Osteocyte (in vitro differentiated cells): Measurements from ENCODE around the gene MLH3. TPM values are rescaled to one million over a fixed set of nuclear protein-coding genes. Genes with fewer than 3 reads are reported as not detected.

Experiments
- DNase-seq: peaks from one replicate; pipeline ENCODE4 v3.0.0; 2021; ENCODE audit warnings: mixed read lengths; ENCODE audit not compliant: unreplicated experiment; ENCODE audit errors: extremely low spot score
- H3K27ac Mint-ChIP-seq: one replicate; pipeline ENCODE4 v1.8.0; 2021; ENCODE audit warnings: mild to moderate bottlenecking, mixed read lengths; ENCODE audit not compliant: unreplicated experiment
- H3K27me3 Mint-ChIP-seq: one replicate; pipeline ENCODE4 v1.8.0; 2021; ENCODE audit warnings: mixed read lengths; ENCODE audit not compliant: unreplicated experiment
- H3K36me3 Mint-ChIP-seq: one replicate; pipeline ENCODE4 v1.8.0; 2021; ENCODE audit warnings: mixed read lengths; ENCODE audit not compliant: unreplicated experiment
- H3K4me1 Mint-ChIP-seq: one replicate; pipeline ENCODE4 v1.8.0; 2021; ENCODE audit warnings: mixed read lengths; ENCODE audit not compliant: unreplicated experiment
- H3K4me3 Mint-ChIP-seq: one replicate; pipeline ENCODE4 v1.8.0; 2021; ENCODE audit warnings: mild to moderate bottlenecking, moderate library complexity, mixed read lengths; ENCODE audit not compliant: unreplicated experiment
- H3K9me3 Mint-ChIP-seq: one replicate; pipeline ENCODE4 v1.8.0; 2021; ENCODE audit warnings: mixed read lengths; ENCODE audit not compliant: unreplicated experiment
- CTCF ChIP-seq: fragments of 200-600 bp; sonication (generic); IDR thresholded peaks from 2 replicates; pipeline ENCODE4 v1.5.0; 2021; ENCODE audit warnings: antibody characterized with exemption, mild to moderate bottlenecking, moderate library complexity
- total RNA-seq: library from RNA; stranded (reverse); gene quantifications from 2 replicates; pipeline ENCODE4 v1.2.1, GENCODE V29; 2021

MLH3 gene
- total RNA-seq, 1 donor from 2014 or later = 21.8 TPM

DNA sequence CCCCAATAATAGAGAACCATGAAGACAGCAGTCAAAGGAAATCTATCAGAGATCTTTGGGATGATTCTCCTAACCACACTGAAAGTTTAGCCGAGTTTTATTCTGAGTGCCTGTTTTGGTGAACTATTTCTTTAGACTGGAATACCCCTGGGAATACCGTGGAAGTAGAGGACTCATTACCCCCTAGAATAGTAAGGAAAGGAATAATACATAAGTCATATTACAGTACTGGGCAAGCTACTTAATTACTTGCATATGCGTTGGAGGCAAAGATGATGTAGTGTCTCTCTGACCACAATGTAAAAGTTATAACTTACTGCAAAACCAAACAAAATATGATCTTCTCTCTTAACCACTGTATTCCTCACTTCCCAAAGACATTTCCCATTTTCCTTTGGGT lies 43.6 kb upstream of the MLH3 start:
- H3K27ac Mint-ChIP-seq = no peak overlapping the region
- H3K9me3 Mint-ChIP-seq = no peaks in the 10 kb centered on the region
- H3K36me3 Mint-ChIP-seq = peaks cover 52% of the 10 kb centered on the region
- TF ChIP-seq CTCF = no peak
- H3K27me3 Mint-ChIP-seq = no peaks in the 10 kb centered on the region
- no peak overlapping the region for H3K4me3 Mint-ChIP-seq
- H3K4me1 Mint-ChIP-seq = no peaks in the 10 kb centered on the region
- DNase-seq = no peak

GRCh38 chr14:75092698-75093097 lies 41.4 kb upstream of the MLH3 start:
- Mint-ChIP-seq H3K4me3 (no peak overlapping the region), H3K27ac (no peak overlapping the region), H3K4me1 (no peaks in the 10 kb centered on the region), H3K36me3 (peaks cover 34% of the 10 kb centered on the region), H3K9me3 (no peaks in the 10 kb centered on the region), H3K27me3 (no peaks in the 10 kb centered on the region)
- TF ChIP-seq CTCF = no peak
- no peak for DNase-seq

DNA sequence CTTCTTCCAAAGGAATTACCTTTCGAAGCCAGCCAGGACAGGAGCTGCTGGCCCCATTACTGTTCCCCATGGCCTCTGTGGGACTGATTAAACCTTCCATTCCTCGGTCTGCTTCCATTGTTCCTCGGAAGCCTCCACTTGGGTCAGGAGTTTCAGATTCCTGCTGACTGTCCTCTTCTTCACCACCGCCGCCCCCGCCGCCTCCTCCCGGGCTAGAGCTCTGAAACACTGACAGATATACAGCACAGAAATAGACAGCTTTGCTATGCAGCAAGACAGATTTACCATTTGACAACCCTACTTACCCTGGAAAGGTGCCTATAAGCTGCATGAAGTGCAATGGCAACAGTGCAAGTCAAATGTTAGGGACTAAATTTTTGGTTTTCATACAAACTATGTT lies 40.0 kb upstream of the MLH3 start:
- H3K36me3 Mint-ChIP-seq = peaks cover 39% of the 10 kb centered on the region
- no peaks in the 10 kb centered on the region for H3K9me3 Mint-ChIP-seq
- H3K4me1 Mint-ChIP-seq = no peaks in the 10 kb centered on the region
- no peak for TF ChIP-seq CTCF
- H3K27ac Mint-ChIP-seq = no peak overlapping the region
- no peak for DNase-seq
- H3K4me3 Mint-ChIP-seq = no peak overlapping the region
- no peaks in the 10 kb centered on the region for H3K27me3 Mint-ChIP-seq

DNA sequence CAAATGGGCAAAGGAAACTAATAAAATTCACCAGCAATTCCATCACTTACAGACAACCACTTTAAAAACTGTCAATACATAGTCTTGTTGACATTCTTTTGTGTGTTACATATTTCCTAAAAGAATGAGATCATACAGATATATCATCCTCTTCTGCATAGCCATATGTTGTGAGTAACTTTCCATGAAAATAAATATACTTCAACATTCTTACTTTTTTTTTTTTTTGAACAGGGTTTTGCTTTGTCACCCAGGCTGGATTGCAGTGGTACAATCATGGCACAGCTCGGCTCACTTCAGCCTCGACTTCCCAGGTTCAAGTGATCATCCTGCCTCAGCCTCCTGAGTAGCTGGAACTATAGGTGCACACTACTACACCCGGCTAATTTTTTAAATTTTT lies 39.1 kb upstream of the MLH3 start:
- DNase-seq = no peak
- TF ChIP-seq CTCF = no peak
- no peaks in the 10 kb centered on the region for H3K4me1 Mint-ChIP-seq
- no peaks in the 10 kb centered on the region for H3K27me3 Mint-ChIP-seq
- no peak overlapping the region for H3K27ac Mint-ChIP-seq
- H3K36me3 Mint-ChIP-seq = peaks cover 46% of the 10 kb centered on the region
- H3K9me3 Mint-ChIP-seq = no peaks in the 10 kb centered on the region
- H3K4me3 Mint-ChIP-seq = no peak overlapping the region

DNA sequence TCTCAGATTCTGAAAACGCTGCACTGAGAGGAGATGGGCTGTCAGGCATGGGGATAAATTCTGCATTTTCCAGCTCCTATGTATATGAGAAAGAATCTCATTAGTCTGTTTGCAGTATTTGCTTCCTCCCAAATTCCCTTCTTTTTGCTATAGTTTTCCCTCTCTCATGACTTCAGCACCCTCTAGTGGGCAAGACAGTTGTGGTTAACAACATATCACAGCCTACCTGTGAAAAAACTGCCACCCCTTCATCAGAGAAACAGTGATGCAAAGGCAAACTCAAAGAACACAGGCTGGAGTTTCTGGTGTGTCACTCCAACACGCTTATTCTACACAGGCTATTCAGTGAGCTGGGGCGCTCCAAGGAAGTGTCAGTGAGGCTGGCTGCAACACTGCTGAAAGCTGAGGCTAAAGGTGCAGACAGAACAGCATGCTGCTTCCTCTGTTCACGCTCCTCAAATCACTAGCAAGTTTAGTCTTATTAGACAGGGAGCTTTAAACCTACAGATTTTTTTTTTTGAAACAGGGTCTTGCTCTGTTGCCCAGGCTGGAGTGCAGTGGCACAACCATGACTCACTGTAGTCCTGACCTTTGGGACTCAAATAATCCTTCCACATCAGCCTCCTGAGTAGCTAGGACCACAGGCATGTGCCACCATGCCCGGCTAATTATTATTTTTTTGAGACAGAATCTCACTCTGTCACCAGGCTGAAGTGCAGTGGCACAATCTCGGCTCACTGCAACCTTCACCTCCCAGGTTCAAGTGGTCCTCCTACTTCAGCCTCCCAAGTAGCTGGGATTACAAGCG lies 37.5 kb upstream of the MLH3 start:
- no peaks in the 10 kb centered on the region for H3K9me3 Mint-ChIP-seq
- H3K36me3 Mint-ChIP-seq = peaks cover 48% of the 10 kb centered on the region
- no peaks in the 10 kb centered on the region for H3K27me3 Mint-ChIP-seq
- no peak overlapping the region for H3K4me3 Mint-ChIP-seq
- no peaks in the 10 kb centered on the region for H3K4me1 Mint-ChIP-seq
- DNase-seq = no peak
- no peak overlapping the region for H3K27ac Mint-ChIP-seq
- TF ChIP-seq CTCF = peak; percentile 87
